Activated B cell treated with CpG ODN at 0.5 μM for 24 hours (primary cell): Measurements from ENCODE around the gene ARHGEF19. TPM values are rescaled to one million over a fixed set of nuclear protein-coding genes. Genes with fewer than 3 reads are reported as not detected.

Experiments
- ATAC-seq: fragments of 200-7000 bp; cut with Tn5 transposase; one replicate; pipeline ENCODE4 v1.10.0; 2021; ENCODE audit warnings: low read depth, mild to moderate bottlenecking, moderate library complexity
- CTCF ChIA-PET: fragments of 350-600 bp; sonication (Branson Sonifier 250); formaldehyde crosslinking; loops from one replicate; lab custom pipeline; 2021; ENCODE audit warnings: antibody characterized with exemption; lab: Charles Lee
- POLR2A ChIA-PET: fragments of 350-600 bp; sonication (Branson Sonifier 250); formaldehyde crosslinking; loops from one replicate; lab custom pipeline; 2021; ENCODE audit warnings: antibody characterized with exemption; lab: Charles Lee
- DNase-seq: peaks from one replicate; pipeline ENCODE4 v3.0.0; 2022
- H3K27ac Mint-ChIP-seq: one replicate; pipeline ENCODE4 v1.8.0; 2020; ENCODE audit warnings: mixed read lengths
- H3K27me3 Mint-ChIP-seq: one replicate; pipeline ENCODE4 v1.8.0; 2021; ENCODE audit warnings: mixed read lengths
- H3K36me3 Mint-ChIP-seq: one replicate; pipeline ENCODE4 v1.8.0; 2021; ENCODE audit warnings: low read depth, mixed read lengths
- H3K4me1 Mint-ChIP-seq: one replicate; pipeline ENCODE4 v1.8.0; 2021; ENCODE audit warnings: mixed read lengths
- H3K4me3 Mint-ChIP-seq: one replicate; pipeline ENCODE4 v1.8.0; 2020; ENCODE audit warnings: mild to moderate bottlenecking, mixed read lengths
- H3K9me3 Mint-ChIP-seq: one replicate; pipeline ENCODE4 v1.8.0; 2020; ENCODE audit warnings: mixed read lengths
- CTCF ChIP-seq: fragments of 200-600 bp; IDR thresholded peaks from one replicate; pipeline ENCODE4 v1.8.0; 2022; ENCODE audit warnings: antibody characterized with exemption, mild to moderate bottlenecking
- intact Hi-C: fragments of 100-400 bp; cut with micrococcal nuclease; formaldehyde crosslinking; loops from one replicate; pipeline ENCODE4 v1.15.1; 2024
- total RNA-seq: library from RNA; stranded (reverse); gene quantifications from 2 replicates; pipeline ENCODE4 v1.2.3, GENCODE V29; 2022

Gene ARHGEF19
- total RNA-seq, 1 donor from 2014 or later: 7.7 TPM

- Mint-ChIP-seq H3K9me3 (no peaks in the 10 kb centered on the region), H3K4me1 (no peaks in the 10 kb centered on the region), H3K27ac (no peak overlapping the region), H3K27me3 (peaks cover 19% of the 10 kb centered on the region), H3K36me3 (no peaks in the 10 kb centered on the region), H3K4me3 (no peak overlapping the region)
- ChIA-PET CTCF (interaction anchor here (0.8 to 9.4 kb wide), 3 partner anchors 53 to 108 kb away, joined by 3 to 126 read pairs (median 3); no protein-coding TSS in a partner anchor), POLR2A (interaction anchor here (0.9 kb wide), 1 partner anchor 108 kb away, joined by 4 read pairs; no protein-coding TSS in a partner anchor)
- ATAC-seq: peak; percentile 89
- intact Hi-C loops: loop anchor here (1.0 to 2.0 kb wide), 4 partner anchors 57 to 396 kb away; no protein-coding TSS in a partner anchor
- peak; percentile 69 for DNase-seq
- peak; percentile 44 for TF ChIP-seq CTCF
Measured at GRCh38 chr1:16187748-16188401, 24.6 kb downstream of the ARHGEF19 start.

- H3K36me3 Mint-ChIP-seq: no peaks in the 10 kb centered on the region
- peaks cover 20% of the 10 kb centered on the region for H3K27me3 Mint-ChIP-seq
- POLR2A ChIA-PET: no interaction called here
- intact Hi-C loops: loop anchor here (1.0 to 2.0 kb wide), 4 partner anchors 58 to 394 kb away; no protein-coding TSS in a partner anchor
- no peaks in the 10 kb centered on the region for H3K4me1 Mint-ChIP-seq
- CTCF ChIA-PET: interaction anchor here (0.6 to 9.4 kb wide), 4 partner anchors 69 to 395 kb away, joined by 3 to 126 read pairs (median 4); no protein-coding TSS in a partner anchor
- H3K9me3 Mint-ChIP-seq: no peaks in the 10 kb centered on the region
- no peak overlapping the region for H3K4me3 Mint-ChIP-seq
- no peak for TF ChIP-seq CTCF
- ATAC-seq: no peak
- no peak overlapping the region for H3K27ac Mint-ChIP-seq
- no peak for DNase-seq
Measured at GRCh38 chr1:16186655-16187235, 25.7 kb downstream of the ARHGEF19 start.

- intact Hi-C loops: no loop called here
- H3K4me1 Mint-ChIP-seq: no peaks in the 10 kb centered on the region
Measured at GRCh38 chr1:16184557-16185303, 27.7 kb downstream of the ARHGEF19 start.

GRCh38 chr1:16183765-16184556 lies 28.5 kb downstream of the ARHGEF19 start:
- Mint-ChIP-seq H3K36me3 (no peaks in the 10 kb centered on the region), H3K27ac (no peak overlapping the region), H3K4me3 (no peak overlapping the region), H3K4me1 (no peaks in the 10 kb centered on the region), H3K9me3 (no peaks in the 10 kb centered on the region), H3K27me3 (peaks cover 12% of the 10 kb centered on the region)
- ChIA-PET POLR2A (no interaction called here), CTCF (interaction anchor here (9.4 kb wide), 1 partner anchor 104 kb away, joined by 126 read pairs; no protein-coding TSS in a partner anchor)
- intact Hi-C loops: no loop called here
- TF ChIP-seq CTCF: no peak
- DNase-seq (no peak), ATAC-seq (no peak)

More at GRCh38 chr1:16184557-16185303, 27.7 kb downstream of the ARHGEF19 start:
- Mint-ChIP-seq H3K27ac (no peak overlapping the region), H3K9me3 (no peaks in the 10 kb centered on the region), H3K36me3 (no peaks in the 10 kb centered on the region), H3K27me3 (peaks cover 16% of the 10 kb centered on the region), H3K4me3 (no peak overlapping the region)
- DNase-seq (no peak), ATAC-seq (no peak)
- TF ChIP-seq CTCF: no peak
- ChIA-PET CTCF (interaction anchor here (9.4 kb wide), 1 partner anchor 105 kb away, joined by 126 read pairs; no protein-coding TSS in a partner anchor), POLR2A (interaction anchor here (0.6 kb wide), 1 partner anchor 22 kb away, joined by 3 read pairs; no protein-coding TSS in a partner anchor)
